Measurements from ENCODE around the gene NUCKS1. TPM values are rescaled to one million over a fixed set of nuclear protein-coding genes. Genes with fewer than 3 reads are reported as not detected.

The NUCKS1 gene
- total and polyA plus RNA-seq, 10 of the 15 experiments (the other 5 are each of a cell fraction or from before 2014, with no cell fraction given), result 40.5 to 135 (median 55.5) TPM

- TF ChIP-seq, protein P1, sequence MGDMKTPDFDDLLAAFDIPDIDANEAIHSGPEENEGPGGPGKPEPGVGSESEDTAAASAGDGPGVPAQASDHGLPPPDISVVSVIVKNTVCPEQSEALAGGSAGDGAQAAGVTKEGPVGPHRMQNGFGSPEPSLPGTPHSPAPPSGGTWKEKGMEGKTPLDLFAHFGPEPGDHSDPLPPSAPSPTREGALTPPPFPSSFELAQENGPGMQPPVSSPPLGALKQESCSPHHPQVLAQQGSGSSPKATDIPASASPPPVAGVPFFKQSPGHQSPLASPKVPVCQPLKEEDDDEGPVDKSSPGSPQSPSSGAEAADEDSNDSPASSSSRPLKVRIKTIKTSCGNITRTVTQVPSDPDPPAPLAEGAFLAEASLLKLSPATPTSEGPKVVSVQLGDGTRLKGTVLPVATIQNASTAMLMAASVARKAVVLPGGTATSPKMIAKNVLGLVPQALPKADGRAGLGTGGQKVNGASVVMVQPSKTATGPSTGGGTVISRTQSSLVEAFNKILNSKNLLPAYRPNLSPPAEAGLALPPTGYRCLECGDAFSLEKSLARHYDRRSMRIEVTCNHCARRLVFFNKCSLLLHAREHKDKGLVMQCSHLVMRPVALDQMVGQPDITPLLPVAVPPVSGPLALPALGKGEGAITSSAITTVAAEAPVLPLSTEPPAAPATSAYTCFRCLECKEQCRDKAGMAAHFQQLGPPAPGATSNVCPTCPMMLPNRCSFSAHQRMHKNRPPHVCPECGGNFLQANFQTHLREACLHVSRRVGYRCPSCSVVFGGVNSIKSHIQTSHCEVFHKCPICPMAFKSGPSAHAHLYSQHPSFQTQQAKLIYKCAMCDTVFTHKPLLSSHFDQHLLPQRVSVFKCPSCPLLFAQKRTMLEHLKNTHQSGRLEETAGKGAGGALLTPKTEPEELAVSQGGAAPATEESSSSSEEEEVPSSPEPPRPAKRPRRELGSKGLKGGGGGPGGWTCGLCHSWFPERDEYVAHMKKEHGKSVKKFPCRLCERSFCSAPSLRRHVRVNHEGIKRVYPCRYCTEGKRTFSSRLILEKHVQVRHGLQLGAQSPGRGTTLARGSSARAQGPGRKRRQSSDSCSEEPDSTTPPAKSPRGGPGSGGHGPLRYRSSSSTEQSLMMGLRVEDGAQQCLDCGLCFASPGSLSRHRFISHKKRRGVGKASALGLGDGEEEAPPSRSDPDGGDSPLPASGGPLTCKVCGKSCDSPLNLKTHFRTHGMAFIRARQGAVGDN (IDR thresholded peaks at IDR 0.05), result no peak
- no peak for TF ChIP-seq POU2F2 (IDR thresholded peaks at IDR 0.05; ENCODE audit: borderline replicate concordance, low read depth, low read length)
- no peak for TF ChIP-seq TAF1 (IDR thresholded peaks at IDR 0.05; ENCODE audit: borderline replicate concordance, low read depth, low read length)
- no peak for TF ChIP-seq EED (IDR thresholded peaks at IDR 0.05; ENCODE audit: low read depth)
- TF ChIP-seq, protein P2, sequence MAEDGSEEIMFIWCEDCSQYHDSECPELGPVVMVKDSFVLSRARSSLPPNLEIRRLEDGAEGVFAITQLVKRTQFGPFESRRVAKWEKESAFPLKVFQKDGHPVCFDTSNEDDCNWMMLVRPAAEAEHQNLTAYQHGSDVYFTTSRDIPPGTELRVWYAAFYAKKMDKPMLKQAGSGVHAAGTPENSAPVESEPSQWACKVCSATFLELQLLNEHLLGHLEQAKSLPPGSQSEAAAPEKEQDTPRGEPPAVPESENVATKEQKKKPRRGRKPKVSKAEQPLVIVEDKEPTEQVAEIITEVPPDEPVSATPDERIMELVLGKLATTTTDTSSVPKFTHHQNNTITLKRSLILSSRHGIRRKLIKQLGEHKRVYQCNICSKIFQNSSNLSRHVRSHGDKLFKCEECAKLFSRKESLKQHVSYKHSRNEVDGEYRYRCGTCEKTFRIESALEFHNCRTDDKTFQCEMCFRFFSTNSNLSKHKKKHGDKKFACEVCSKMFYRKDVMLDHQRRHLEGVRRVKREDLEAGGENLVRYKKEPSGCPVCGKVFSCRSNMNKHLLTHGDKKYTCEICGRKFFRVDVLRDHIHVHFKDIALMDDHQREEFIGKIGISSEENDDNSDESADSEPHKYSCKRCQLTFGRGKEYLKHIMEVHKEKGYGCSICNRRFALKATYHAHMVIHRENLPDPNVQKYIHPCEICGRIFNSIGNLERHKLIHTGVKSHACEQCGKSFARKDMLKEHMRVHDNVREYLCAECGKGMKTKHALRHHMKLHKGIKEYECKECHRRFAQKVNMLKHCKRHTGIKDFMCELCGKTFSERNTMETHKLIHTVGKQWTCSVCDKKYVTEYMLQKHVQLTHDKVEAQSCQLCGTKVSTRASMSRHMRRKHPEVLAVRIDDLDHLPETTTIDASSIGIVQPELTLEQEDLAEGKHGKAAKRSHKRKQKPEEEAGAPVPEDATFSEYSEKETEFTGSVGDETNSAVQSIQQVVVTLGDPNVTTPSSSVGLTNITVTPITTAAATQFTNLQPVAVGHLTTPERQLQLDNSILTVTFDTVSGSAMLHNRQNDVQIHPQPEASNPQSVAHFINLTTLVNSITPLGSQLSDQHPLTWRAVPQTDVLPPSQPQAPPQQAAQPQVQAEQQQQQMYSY (CRISPR knock-in tag; IDR thresholded peaks at IDR 0.05), result no peak
- TF ChIP-seq RAD51 (IDR thresholded peaks at IDR 0.05), result no peak
- no peak for TF ChIP-seq ZBED1 (IDR thresholded peaks at IDR 0.05; ENCODE audit: borderline replicate concordance)
- no peak for TF ChIP-seq SMC3 (IDR thresholded peaks at IDR 0.05; ENCODE audit: borderline replicate concordance, low read length)
- no peak for TF ChIP-seq STAT1 (conservative IDR thresholded peaks at IDR 0.05)
- TF ChIP-seq MXI1 (IDR thresholded peaks at IDR 0.05; ENCODE audit: low read depth, low read length), result no peak
Observed at GRCh38 chr1:205769641-205770365, 19.8 kb upstream of the NUCKS1 start (continued).

Data from GM12878 (cell line).